Thyroid gland (tissue), 4 donors: ENCODE results near the gene KCNMA1.

ENCODE experiments used
- POLR2A ChIP-seq, 2 donors: fragments of 450-650 bp; IDR thresholded peaks; one replicate each; pipeline ENCODE4 v1.6.1; 2017; ENCODE audit warnings: antibody characterized with exemption in 2 of 2, mild to moderate bottlenecking in 2 of 2, moderate library complexity in 1 of 2
- TF ChIP-seq, protein P1 (sequence below), 6 experiments: fragments of 200-600 bp in 3 of 6; fragments of 450-650 bp in 3 of 6; sonication (generic) in 3 of 6; IDR thresholded peaks; one replicate each; pipeline ENCODE4 v1.5.1; 2016 to 2019; ENCODE audit warnings: antibody characterized with exemption in 6 of 6, mild to moderate bottlenecking in 2 of 6, inconsistent platforms in 1 of 6, moderate library complexity in 1 of 6

GRCh38 chr10:77436257-77436975 is 201.2 kb downstream of the KCNMA1 start:
- TF ChIP-seq, protein P1, sequence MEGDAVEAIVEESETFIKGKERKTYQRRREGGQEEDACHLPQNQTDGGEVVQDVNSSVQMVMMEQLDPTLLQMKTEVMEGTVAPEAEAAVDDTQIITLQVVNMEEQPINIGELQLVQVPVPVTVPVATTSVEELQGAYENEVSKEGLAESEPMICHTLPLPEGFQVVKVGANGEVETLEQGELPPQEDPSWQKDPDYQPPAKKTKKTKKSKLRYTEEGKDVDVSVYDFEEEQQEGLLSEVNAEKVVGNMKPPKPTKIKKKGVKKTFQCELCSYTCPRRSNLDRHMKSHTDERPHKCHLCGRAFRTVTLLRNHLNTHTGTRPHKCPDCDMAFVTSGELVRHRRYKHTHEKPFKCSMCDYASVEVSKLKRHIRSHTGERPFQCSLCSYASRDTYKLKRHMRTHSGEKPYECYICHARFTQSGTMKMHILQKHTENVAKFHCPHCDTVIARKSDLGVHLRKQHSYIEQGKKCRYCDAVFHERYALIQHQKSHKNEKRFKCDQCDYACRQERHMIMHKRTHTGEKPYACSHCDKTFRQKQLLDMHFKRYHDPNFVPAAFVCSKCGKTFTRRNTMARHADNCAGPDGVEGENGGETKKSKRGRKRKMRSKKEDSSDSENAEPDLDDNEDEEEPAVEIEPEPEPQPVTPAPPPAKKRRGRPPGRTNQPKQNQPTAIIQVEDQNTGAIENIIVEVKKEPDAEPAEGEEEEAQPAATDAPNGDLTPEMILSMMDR (IDR thresholded peaks at IDR 0.05), result no peak
- TF ChIP-seq POLR2A (IDR thresholded peaks at IDR 0.05), result no peak
